Osteocyte (in vitro differentiated cells): ENCODE results near the gene ROBO4. TPM values are rescaled to one million over a fixed set of nuclear protein-coding genes. Genes with fewer than 3 reads are reported as not detected.

Experiments used
- total RNA-seq: library from RNA; stranded (reverse); gene quantifications from 2 replicates; pipeline ENCODE4 v1.2.1, GENCODE V29; 2021

The ROBO4 gene
- total RNA-seq, 1 donor from 2014 or later: 0.56 TPM

Other genes starting within 250 kb of the ROBO4 start
- gene SIAE, start 224.1 kb downstream of the ROBO4 start, total RNA-seq: 13.8 and 18.5 TPM in 2 replicates
- gene SPA17, start 224.0 kb downstream of the ROBO4 start, total RNA-seq: 3.7 and 4.7 TPM in 2 replicates
- gene NRGN, start 157.9 kb downstream of the ROBO4 start, total RNA-seq: 0.97 and 1.0 TPM in 2 replicates
- 0.30 TPM in 1 of 2 replicates, not detected in the other for gene VSIG2, start 145.6 kb downstream of the ROBO4 start, total RNA-seq
- 0.71 and 1.7 TPM in 2 replicates for gene ESAM, start 135.6 kb downstream of the ROBO4 start, total RNA-seq
- 14.3 and 15.2 TPM in 2 replicates for gene MSANTD2, start 97.5 kb downstream of the ROBO4 start, total RNA-seq
- gene ROBO3, start 32.4 kb downstream of the ROBO4 start, total RNA-seq: 14.5 and 15.3 TPM in 2 replicates
- gene HEPN1, start 21.4 kb upstream of the ROBO4 start, total RNA-seq: not detected in 2 replicates
- gene HEPACAM, start 38.2 kb upstream of the ROBO4 start, total RNA-seq: not detected in 2 replicates
- 1.3 and 1.8 TPM in 2 replicates for gene CCDC15, start 56.3 kb upstream of the ROBO4 start, total RNA-seq
- 0.37 and 0.64 TPM in 2 replicates for gene SLC37A2, start 165.4 kb upstream of the ROBO4 start, total RNA-seq
- gene TMEM218, start 213.8 kb upstream of the ROBO4 start, total RNA-seq: 19.9 and 23.7 TPM in 2 replicates